Kidney epithelial cell (primary cell): ENCODE measurements around the gene TPH1. TPM values are rescaled to one million over a fixed set of nuclear protein-coding genes. Genes with fewer than 3 reads are reported as not detected.

Source experiments
- DNase-seq: peaks from one replicate; pipeline ENCODE4 v3.0.0-alpha.2; 2010; ENCODE audit warnings: low read depth
- H3K27me3 ChIP-seq: 2 replicates; pipeline ENCODE4 v1.6.0; 2011; ENCODE audit warnings: low read length; ENCODE audit not compliant: control insufficient read depth, insufficient read depth
- H3K36me3 ChIP-seq: 2 replicates; pipeline ENCODE4 v1.5.1; 2011; ENCODE audit warnings: low read length; ENCODE audit not compliant: control insufficient read depth, insufficient read depth
- H3K4me3 ChIP-seq: 2 replicates; pipeline ENCODE4 v1.5.1; 2011; ENCODE audit warnings: low read depth, mild to moderate bottlenecking, control low read depth, low read length
- total RNA-seq: library from RNA; depleted of rRNA; stranded (reverse); fragments of >200 nt; gene quantifications from 2 replicates; pipeline ENCODE4 v1.2.3, GENCODE V29; 2015
- TF ChIP-seq, protein P1 (sequence below): IDR thresholded peaks from 2 replicates; pipeline ENCODE4 v1.5.1; 2011; ENCODE audit warnings: mild to moderate bottlenecking, moderate library complexity, low read length, control low read depth, inconsistent platforms; ENCODE audit not compliant: insufficient read depth, poor library complexity, severe bottlenecking

The TPH1 gene
- total RNA-seq, 1 donor from 2014 or later: 0.38 TPM

- TF ChIP-seq, protein P1, sequence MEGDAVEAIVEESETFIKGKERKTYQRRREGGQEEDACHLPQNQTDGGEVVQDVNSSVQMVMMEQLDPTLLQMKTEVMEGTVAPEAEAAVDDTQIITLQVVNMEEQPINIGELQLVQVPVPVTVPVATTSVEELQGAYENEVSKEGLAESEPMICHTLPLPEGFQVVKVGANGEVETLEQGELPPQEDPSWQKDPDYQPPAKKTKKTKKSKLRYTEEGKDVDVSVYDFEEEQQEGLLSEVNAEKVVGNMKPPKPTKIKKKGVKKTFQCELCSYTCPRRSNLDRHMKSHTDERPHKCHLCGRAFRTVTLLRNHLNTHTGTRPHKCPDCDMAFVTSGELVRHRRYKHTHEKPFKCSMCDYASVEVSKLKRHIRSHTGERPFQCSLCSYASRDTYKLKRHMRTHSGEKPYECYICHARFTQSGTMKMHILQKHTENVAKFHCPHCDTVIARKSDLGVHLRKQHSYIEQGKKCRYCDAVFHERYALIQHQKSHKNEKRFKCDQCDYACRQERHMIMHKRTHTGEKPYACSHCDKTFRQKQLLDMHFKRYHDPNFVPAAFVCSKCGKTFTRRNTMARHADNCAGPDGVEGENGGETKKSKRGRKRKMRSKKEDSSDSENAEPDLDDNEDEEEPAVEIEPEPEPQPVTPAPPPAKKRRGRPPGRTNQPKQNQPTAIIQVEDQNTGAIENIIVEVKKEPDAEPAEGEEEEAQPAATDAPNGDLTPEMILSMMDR: no peak
These were observed 34.4 kb downstream of the TPH1 start for GRCh38 chr11:18011633-18012032.

DNA sequence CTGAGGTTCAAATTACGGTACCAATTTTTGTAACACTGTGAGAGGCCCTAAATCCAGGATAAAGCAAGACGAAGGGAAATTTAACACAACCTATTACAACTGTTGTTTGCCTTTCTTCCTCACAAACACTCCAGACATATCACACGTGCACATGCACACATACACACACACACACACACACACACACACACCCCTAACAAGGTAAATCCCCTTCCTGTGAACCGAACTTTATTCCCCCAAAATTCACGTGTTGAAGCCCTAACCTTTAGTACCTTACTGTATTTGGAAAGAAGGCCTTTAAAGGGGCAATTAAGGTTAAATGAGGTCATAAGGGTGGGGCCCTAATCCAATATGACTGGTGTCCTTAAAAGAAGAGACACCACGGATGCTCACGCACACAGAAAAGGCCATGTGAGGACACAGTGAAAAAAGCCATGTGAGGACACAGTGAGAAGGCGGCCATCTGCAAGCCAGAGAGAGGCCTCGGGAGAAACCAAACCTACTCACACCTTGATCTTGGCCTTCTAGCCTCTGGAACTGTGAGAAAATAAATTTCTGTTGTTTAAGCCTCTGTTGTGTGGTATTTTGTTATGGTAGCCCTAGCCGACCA, 35.0 kb downstream of the TPH1 start:
- Histone ChIP-seq H3K4me3 (no peak overlapping the region), H3K36me3 (no peaks in the 10 kb centered on the region), H3K27me3 (no peaks in the 10 kb centered on the region)
- TF ChIP-seq, protein P1: no peak
- no peak for DNase-seq

More at GRCh38 chr11:18011633-18012032, 34.4 kb downstream of the TPH1 start:
- DNase-seq: no peak
- Histone ChIP-seq H3K4me3 (no peak overlapping the region), H3K36me3 (no peaks in the 10 kb centered on the region), H3K27me3 (no peaks in the 10 kb centered on the region)

DNA sequence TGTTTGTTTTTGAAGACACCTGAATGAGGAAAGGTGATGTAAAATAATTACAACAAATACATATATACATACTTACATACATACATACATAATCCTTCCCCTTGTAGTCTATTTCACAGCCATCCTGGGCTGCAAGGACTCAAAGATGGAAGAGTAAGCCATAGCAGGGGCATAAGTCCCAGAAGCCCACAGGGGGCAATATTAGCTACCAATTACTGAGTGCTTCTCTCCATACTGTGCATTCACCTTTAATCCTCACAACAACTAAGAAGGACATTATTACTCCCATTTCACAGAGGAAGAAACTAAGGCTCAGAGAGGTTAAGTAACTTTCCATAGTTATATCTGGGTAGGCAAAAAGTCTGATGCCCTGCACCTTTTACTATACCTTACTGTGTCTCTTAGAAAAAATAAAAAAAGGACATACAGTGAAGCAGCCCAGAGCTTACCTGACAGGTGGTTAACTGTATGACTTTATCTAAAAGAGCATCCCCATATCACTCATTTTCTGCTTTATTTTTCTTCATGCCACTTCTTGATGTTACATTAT, 35.9 kb downstream of the TPH1 start:
- DNase-seq: no peak
- no peaks in the 10 kb centered on the region for H3K27me3 ChIP-seq
- no peaks in the 10 kb centered on the region for H3K36me3 ChIP-seq
- H3K4me3 ChIP-seq: no peak overlapping the region
- TF ChIP-seq, protein P1: no peak

- Histone ChIP-seq H3K36me3 (no peaks in the 10 kb centered on the region), H3K27me3 (no peaks in the 10 kb centered on the region)
- DNase-seq: no peak
These were observed 40.5 kb downstream of the TPH1 start for GRCh38 chr11:18005376-18006129.

DNA sequence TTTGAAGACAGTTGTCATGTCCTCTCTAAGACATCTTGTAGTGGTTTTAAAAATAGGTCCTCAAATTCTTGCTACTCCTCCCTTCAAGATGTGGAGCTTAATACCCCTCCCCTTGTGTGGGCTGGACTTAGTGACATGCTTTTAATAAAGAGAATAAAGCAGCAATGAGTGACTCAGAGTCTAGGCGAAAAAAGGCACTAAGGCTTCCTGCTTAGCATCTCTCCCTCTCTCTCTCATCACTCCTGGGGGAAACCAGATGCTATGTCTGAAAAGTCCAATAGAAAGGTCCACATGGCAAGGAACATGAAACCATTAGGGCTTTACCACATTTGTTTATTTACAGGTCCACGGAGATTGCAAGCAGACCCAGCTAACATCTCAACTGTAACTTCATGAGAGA, 44.9 kb downstream of the TPH1 start:
- H3K36me3 ChIP-seq: no peaks in the 10 kb centered on the region
- DNase-seq: no peak
- TF ChIP-seq, protein P1: no peak
- H3K27me3 ChIP-seq: no peaks in the 10 kb centered on the region
- no peak overlapping the region for H3K4me3 ChIP-seq

More at GRCh38 chr11:18005376-18006129, 40.5 kb downstream of the TPH1 start:
- TF ChIP-seq, protein P1: no peak
- no peak overlapping the region for H3K4me3 ChIP-seq
